SK-N-SH treated with all-trans-retinoic acid at 6 μM for 48 hours (cell line): Measurements from ENCODE around the gene NFKB1.

Experiments
- BACH2 ChIP-seq: fragments of 250-450 bp; sonication (Bioruptor Pico); IDR thresholded peaks from 2 replicates; pipeline ENCODE4 v1.9.0; 2021; ENCODE audit warnings: mild to moderate bottlenecking, borderline replicate concordance
- PPARA ChIP-seq: fragments of 250-450 bp; sonication (Bioruptor Pico); IDR thresholded peaks from 2 replicates; pipeline ENCODE4 v1.5.0; 2020; ENCODE audit warnings: mild to moderate bottlenecking, borderline replicate concordance
- RARB ChIP-seq: fragments of 250-450 bp; sonication (Bioruptor Pico); IDR thresholded peaks from 2 replicates; pipeline ENCODE4 v1.8.0; 2021; ENCODE audit warnings: mild to moderate bottlenecking, moderate library complexity
- ZNF565 ChIP-seq: fragments of 450-650 bp; formaldehyde crosslinking; conservative IDR thresholded peaks from 2 replicates; pipeline ENCODE4 v1.5.0; 2020; ENCODE audit warnings: low read depth, mild to moderate bottlenecking, moderate library complexity
- TF ChIP-seq, protein P1 (sequence below): fragments of 250-450 bp; sonication (Bioruptor Pico); IDR thresholded peaks from 2 replicates; pipeline ENCODE4 v1.5.1; 2021; ENCODE audit warnings: mild to moderate bottlenecking, moderate library complexity
- TF ChIP-seq, protein P2 (sequence below): fragments of 250-450 bp; sonication (Bioruptor Pico); IDR thresholded peaks from 2 replicates; pipeline ENCODE4 v1.8.0; 2021; ENCODE audit warnings: low read depth, mild to moderate bottlenecking, moderate library complexity, borderline replicate concordance

DNA sequence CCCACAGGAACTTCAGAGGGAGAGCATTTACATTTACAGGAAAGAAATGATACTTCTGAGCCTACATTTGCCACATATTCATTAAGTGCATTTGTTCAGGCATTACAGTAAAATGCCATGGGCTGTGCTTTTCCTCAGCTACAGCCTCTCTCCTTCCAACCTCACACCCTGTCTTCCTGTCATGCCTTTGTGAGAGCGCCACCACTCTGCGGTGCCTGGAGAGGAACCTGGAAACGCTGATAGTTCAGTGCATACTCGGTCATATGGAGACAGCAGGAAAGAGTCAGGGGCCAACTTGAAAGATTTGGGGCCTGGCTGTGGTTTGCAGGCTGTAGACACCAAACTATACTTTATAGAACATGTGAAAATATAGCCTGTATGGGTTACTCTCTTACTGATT lies 40.5 kb downstream of the NFKB1 start:
- TF ChIP-seq, protein P1, sequence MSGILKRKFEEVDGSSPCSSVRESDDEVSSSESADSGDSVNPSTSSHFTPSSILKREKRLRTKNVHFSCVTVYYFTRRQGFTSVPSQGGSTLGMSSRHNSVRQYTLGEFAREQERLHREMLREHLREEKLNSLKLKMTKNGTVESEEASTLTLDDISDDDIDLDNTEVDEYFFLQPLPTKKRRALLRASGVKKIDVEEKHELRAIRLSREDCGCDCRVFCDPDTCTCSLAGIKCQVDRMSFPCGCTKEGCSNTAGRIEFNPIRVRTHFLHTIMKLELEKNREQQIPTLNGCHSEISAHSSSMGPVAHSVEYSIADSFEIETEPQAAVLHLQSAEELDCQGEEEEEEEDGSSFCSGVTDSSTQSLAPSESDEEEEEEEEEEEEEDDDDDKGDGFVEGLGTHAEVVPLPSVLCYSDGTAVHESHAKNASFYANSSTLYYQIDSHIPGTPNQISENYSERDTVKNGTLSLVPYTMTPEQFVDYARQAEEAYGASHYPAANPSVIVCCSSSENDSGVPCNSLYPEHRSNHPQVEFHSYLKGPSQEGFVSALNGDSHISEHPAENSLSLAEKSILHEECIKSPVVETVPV (CRISPR knock-in tag) = no peak
- no peak for TF ChIP-seq BACH2 (CRISPR knock-in tag)
- TF ChIP-seq, protein P2, sequence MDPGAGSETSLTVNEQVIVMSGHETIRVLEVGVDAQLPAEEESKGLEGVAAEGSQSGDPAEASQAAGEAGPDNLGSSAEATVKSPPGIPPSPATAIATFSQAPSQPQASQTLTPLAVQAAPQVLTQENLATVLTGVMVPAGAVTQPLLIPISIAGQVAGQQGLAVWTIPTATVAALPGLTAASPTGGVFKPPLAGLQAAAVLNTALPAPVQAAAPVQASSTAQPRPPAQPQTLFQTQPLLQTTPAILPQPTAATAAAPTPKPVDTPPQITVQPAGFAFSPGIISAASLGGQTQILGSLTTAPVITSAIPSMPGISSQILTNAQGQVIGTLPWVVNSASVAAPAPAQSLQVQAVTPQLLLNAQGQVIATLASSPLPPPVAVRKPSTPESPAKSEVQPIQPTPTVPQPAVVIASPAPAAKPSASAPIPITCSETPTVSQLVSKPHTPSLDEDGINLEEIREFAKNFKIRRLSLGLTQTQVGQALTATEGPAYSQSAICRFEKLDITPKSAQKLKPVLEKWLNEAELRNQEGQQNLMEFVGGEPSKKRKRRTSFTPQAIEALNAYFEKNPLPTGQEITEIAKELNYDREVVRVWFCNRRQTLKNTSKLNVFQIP = no peak
- no peak for TF ChIP-seq ZNF565 (CRISPR knock-in tag)
- no peak for TF ChIP-seq RARB (CRISPR knock-in tag)
- no peak for TF ChIP-seq PPARA (CRISPR knock-in tag)
